GM18951 (cell line): ENCODE results near the gene PRKN.

Experiments used
- POLR2A ChIP-seq: IDR thresholded peaks from 4 replicates; pipeline ENCODE4 v1.6.1; 2011; ENCODE audit warnings: mild to moderate bottlenecking; ENCODE audit not compliant: insufficient read length, insufficient read depth; ENCODE audit errors: extremely low read depth
- in situ Hi-C: fragments of 300-500 bp; cut with MboI; formaldehyde crosslinking; loops from one replicate; pipeline ENCODE4 v1.12.0; 2022; ENCODE audit warnings: low sequenced_read_pairs, mixed read lengths, inconsistent platforms; ENCODE audit not compliant: unreplicated experiment

The PRKN gene

GRCh38 chr6:162727322-162728182 lies at the start of gene PRKN, which contains the start of gene PACRG:
PRKN (minus strand) TSS chr6:162727766.
PACRG (plus strand) TSS chr6:162727974.
- TF ChIP-seq POLR2A, result peak; percentile 46
- in situ Hi-C loops, result no loop called here

GRCh38 chr6:162777091-162777490 lies 49.5 kb upstream of the PRKN start:
- in situ Hi-C loops, result no loop called here
- no peak for TF ChIP-seq POLR2A

GRCh38 chr6:162773996-162774395 lies 46.4 kb upstream of the PRKN start:
- in situ Hi-C loops, result no loop called here

GRCh38 chr6:162772466-162772865 lies 44.9 kb upstream of the PRKN start:
- in situ Hi-C loops, result no loop called here
- TF ChIP-seq POLR2A, result no peak

More at GRCh38 chr6:162773996-162774395, 46.4 kb upstream of the PRKN start:
- TF ChIP-seq POLR2A, result no peak

- TF ChIP-seq POLR2A, result no peak
- in situ Hi-C loops, result no loop called here
These were observed 43.4 kb upstream of the PRKN start for GRCh38 chr6:162770955-162771354.

GRCh38 chr6:162770136-162770535 lies 42.6 kb upstream of the PRKN start:
- TF ChIP-seq POLR2A, result no peak
- in situ Hi-C loops, result no loop called here

GRCh38 chr6:162753775-162754174 lies 26.2 kb upstream of the PRKN start:
- TF ChIP-seq POLR2A, result no peak
- in situ Hi-C loops, result no loop called here

- in situ Hi-C loops, result no loop called here
- TF ChIP-seq POLR2A, result no peak
These were observed 23.8 kb upstream of the PRKN start for GRCh38 chr6:162751211-162751859.

- in situ Hi-C loops, result no loop called here
- TF ChIP-seq POLR2A, result no peak
These were observed 23.2 kb upstream of the PRKN start for GRCh38 chr6:162750776-162751175.

GRCh38 chr6:162736961-162737360 lies 9.4 kb upstream of the PRKN start:
- in situ Hi-C loops, result no loop called here
- TF ChIP-seq POLR2A, result no peak

GRCh38 chr6:162733489-162733888 lies 5.9 kb upstream of the PRKN start:
- in situ Hi-C loops, result no loop called here
- TF ChIP-seq POLR2A, result no peak

- TF ChIP-seq POLR2A, result no peak
- in situ Hi-C loops, result no loop called here
These were observed 2.9 kb upstream of the PRKN start for GRCh38 chr6:162730502-162730901.

- in situ Hi-C loops, result no loop called here
- TF ChIP-seq POLR2A, result no peak
These were observed 1.1 kb upstream of the PRKN start for GRCh38 chr6:162728706-162729105.

GRCh38 chr6:162728197-162728596 lies 631 bp upstream of the PRKN start:
- in situ Hi-C loops, result no loop called here
- TF ChIP-seq POLR2A, result no peak
